Pons (tissue), 1 donor: ENCODE data around the gene EPHB1.

ENCODE experiments used
- DNase-seq: peaks from one replicate; pipeline ENCODE4 v3.0.0-alpha.2; 2016; ENCODE audit warnings: low spot score

EPHB1 gene

DNA sequence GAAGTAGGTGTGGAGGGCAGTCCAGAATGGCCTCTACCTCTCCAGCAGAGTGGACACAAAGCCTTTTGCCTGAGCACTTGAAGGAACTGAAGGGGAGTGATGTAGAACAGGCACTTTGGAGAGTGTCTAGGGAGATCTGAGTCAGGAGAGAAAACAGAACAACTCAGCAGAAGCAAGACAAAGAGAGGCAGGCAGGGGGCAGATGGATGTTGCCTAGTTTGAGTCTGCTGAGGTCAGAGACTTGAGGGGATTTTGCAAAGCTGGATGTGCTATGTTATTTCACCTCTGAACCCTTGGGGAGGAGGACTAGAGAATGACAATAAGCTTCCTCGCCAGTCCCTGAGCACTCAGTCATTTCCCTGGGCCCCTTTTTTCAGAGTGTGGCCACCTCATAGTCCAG lies 366.4 kb downstream of the EPHB1 start:
- DNase-seq = no peak

DNA sequence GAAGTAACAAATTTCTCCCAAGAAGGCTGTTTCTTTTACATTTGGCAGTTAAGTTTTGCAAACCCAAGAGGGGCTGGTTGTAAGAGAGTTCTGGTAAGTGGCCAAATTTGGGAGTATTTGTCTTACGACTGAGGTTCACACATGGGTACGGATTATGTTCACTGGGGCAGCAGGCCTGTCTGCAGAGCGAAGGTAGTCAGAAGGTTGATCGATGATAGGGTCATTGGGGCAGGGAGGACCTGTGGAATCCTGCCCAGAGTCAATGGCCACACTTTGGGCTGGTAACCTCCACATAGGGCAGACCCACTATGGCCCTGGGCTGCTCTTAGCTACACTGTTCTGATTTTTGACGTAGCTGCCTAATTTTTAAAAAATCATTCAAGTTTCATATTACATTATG lies 368.6 kb downstream of the EPHB1 start:
- no peak for DNase-seq

DNA sequence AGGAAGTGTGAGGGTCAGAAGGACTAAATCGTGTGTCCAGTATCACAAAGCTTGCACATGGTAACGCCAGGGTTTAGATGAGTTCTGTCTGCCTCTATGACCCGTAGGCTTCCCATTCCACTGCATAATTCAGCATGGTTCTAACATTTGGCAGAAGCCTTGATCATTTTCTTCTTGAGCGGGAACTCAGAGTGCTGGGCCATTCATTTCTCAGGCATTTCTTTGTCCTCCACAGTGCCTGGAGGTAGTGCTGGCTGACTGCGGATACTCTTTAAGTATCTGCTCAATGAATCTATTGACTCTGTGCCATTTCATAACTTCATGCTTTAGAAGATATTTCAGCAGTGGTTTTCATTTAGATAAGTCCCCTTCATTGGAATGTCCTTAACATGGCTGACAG lies 370.2 kb downstream of the EPHB1 start:
- no peak for DNase-seq

DNA sequence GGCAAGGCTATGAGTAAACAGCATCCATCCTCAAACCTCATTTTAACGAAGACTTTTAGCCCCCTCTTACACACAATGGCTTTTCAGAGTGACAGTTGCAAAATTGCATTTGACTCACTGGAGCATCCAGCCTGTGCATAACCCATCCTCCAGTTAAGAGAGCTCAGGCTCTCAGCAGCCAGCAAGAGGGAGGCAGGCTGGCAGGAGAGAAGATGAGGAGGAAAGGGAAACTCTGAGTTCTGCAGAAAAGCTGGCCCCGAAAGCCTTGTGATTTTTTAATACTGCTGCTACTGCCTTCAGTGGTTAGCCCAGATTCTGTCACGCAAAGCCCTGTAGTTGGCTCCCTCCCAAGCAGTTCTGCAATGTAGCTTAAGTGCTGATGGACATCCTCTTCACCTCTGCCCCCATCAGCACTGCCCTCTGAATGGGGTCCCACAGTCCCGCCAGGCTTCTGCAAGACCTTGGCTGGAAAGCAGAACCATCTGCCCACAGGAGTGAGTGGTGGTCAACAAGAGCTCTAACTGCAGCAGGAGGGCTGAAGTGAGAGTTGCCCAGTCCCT lies 371.3 kb downstream of the EPHB1 start:
- no peak for DNase-seq

DNA sequence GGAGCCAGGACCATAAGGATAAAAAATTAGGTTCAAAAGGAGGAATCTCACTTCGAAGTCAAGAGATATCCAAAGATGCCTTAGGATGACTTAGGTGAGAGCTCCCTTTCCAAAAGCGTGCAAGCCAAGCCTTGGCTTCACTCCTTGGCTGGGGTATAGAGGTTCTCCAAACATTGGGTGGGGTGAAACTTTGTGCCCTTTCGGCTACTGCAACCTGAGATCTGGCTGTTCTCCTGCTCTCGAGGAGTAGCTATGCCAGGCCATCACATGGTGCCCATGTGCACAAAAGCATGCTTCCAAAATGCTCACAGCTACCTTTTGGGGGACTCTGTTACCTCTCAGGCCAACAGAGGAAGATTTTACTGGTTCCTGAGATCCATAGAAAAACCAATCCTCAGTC lies 373.8 kb downstream of the EPHB1 start:
- DNase-seq = no peak

DNA sequence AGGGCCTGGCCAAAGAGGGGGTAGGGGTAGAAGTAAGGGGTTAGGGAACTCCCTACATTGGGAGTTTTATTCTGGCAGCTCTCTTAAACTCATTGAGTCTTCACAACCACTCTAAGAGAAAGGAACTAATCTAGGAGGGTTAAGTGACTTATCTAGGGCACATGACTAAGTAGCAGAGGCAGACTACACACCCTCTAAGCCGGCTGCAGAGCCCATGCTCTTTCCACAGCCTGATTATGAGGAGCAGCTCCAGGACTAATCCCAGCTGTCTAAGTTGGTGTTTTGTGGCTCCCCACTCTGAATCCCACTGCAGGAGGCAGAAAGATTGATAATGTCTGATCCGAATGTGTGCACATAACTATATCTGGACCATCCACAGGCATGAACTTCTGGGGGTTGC lies 374.6 kb downstream of the EPHB1 start:
- DNase-seq = no peak

DNA sequence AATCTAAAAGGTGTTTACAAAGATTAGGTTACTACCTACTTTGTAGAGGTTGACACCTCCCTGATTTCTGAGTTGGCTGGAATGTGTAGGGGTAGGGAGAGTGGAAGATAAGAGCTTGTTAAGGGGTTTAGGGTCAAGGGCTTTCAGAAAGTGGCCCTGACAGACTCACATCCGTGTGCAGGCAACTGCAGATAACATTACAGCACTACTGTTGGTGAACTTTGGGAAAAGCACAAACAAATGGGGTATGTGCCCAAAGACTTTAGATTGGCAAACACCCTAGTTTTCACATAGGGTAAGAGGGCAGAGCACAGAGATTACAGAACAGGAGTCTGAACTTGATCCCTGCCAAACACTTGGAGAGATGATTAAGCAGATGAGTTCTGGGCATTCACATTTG lies 375.7 kb downstream of the EPHB1 start:
- DNase-seq = no peak

DNA sequence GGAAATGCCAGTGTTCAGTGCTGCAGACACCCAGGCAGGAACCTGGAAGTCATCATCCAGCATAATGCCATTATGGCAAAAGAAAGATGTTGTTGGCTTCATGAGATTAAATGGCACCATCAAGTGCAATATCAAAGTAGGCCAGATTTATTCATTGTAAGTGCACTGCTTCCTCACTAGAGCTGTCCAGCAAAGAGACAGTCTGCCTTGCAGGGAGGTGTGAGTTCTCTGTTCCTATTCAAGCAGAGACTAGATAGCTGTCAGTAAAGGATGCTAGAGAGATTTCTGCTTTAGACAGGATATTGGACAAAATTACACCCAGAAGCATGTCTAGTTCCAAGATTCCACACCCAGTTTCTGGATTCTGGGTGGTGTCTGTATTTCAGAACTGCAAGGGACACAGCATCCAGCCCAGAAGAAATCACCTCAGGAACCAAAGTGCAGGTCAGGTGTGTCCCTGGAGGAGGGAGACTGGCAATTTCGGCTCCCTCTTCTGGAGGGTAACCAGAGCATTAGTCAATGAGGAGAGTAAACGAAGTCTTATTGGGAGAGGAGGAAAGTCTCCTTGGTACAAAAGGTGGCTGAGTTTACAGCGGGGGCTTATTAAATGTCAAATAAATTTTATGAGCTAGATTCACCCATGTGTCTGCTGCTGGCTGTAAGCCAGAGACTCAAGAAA lies 377.3 kb downstream of the EPHB1 start:
- no peak for DNase-seq

DNA sequence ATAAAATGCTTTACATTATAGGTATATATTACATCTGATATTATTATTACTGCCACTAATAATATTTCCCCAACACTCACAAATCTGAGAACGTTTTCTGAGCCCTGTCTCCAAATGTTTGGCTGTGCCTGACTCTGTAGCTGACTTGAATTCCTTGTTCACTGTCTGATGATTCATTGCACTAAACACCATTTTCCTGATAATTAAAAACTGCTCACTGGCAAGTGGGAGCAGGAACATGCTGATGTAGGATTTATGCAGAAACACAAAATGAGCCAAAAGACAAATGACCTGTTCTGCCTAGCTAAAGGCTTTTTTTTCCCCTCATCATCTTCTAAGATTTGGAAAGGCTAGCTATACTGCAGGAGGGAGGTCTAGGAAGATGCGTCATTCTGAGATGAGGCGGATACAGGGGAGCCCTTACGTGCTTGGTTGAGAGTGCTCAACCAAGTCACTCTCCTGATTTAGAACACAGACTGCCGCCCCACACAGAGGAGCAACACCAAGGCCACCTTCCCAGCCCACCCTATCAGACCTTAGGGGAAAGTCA lies 380.7 kb downstream of the EPHB1 start:
- DNase-seq = no peak

DNA sequence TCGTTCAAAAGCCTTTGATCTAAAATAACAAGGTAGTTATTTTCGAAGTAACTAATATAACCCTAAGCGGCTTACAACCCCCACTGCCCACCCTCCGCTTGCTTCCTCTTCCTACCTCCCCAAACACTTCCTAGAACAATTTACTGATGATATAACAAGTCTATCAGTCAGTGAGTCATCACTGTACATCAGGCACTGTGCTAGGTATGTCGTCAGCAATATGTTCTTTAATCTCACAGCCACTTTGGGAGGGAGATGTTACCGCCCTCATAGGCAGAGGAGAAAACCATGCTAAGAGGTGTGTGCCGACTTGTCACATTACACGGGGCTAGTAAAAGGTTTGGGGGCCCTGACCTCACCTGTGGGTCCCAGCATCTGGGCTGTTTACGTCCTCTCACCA lies 381.8 kb downstream of the EPHB1 start:
- no peak for DNase-seq

DNA sequence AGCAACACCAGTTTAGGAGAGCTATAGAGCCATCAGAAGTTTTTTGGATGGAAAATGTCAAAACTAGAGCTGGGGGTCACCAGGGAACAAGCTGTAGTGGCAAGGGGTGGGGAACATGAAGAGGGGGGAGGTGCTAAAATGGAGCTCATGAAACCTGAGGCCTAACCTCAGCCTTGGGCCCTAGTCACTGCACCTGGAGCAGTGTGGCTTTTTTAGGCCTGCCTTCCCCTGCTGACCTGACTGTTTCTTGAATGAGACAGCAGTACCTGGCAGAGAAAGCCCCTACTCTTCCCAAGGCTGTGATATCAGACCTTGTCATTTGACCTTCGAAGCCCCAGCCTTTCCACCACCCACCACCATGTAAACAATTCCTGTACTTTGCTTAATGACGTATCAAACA lies 383.5 kb downstream of the EPHB1 start:
- DNase-seq = no peak

DNA sequence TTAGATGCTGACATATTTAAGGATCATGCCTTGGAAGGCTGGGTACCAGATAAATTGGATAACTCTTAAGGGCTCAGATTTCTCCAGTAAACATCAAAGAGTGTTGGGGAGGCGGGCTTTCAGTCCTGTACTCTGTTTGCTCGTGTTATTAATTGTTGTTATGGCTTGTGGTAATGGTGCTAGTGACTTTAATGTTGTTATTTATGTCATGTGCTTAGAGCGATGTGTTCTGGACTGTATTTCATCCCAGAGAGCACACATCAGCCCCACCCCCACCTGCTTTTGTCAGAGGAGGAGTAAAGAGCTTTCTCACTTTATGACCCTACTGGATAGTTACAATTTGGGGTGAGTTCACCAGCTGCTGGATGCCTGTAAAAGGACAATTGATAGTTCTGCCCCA lies 386.3 kb downstream of the EPHB1 start:
- DNase-seq = no peak

DNA sequence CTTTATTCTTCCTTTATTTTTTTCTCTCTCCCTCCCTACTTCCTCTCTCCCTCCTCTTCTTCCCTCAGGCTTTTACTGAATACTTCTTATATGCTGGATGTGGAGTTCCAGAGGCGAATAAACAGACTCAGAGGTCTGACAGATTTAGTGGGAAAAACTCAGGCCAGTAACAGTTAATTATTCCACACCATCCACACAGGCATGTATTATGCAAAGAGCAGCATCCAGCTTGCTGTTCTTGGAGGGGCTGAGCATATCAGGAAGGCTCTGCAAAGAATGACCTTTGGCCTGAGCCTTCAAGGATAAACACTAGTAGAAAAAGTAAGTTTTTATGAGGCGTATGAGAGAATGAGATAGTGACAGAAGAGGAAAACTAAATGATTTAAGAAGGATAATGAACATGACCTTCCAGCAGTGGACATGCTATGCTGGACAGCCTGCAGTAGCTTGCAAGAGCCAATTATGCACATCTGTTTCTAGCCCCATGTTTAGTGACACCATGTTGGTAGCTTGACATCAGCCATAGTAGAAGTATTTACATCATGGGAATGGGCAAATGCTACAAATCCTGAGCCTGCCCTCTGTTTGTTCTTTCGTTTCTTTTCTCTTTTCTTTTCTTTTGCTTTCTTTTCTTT lies 387.4 kb downstream of the EPHB1 start:
- DNase-seq = no peak

DNA sequence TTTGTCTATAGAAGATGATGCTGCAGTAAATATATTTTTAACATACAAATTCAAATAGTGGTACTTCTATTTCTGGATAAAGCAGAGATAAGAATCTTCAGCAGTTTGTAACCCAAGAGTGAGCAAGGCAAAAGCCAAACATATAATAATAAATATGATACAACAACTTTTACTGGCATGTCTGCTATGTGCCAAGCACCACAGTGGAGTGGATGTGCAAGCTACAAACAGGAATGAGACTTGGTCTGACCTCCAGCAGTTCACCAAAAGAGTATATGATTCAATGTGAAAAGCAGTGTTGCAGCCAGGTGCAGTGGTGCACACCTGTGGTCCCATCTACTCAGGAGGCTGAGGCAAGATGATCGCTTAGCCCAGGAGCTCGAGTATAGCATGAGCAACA lies 395.6 kb downstream of the EPHB1 start:
- no peak for DNase-seq

DNA sequence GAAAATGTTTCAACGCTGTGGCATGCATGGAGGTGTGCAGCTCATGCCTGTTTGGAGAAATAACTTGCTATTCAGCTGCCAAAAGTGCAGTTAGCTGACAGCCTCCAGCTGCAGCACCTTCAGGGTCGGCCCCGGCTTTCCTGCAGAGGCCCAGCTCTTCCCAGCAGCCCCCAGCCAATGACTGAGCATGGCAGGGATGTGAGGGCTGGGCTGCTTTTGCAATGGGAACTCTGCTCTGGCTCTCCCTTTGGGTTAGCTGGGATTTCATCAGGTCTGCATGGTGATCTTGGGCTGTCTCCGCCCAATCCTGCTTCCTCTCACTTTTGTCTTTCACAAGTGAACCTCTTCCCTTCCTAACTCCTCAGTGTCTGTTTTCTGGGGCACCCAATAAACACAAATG lies 396.6 kb downstream of the EPHB1 start:
- no peak for DNase-seq

DNA sequence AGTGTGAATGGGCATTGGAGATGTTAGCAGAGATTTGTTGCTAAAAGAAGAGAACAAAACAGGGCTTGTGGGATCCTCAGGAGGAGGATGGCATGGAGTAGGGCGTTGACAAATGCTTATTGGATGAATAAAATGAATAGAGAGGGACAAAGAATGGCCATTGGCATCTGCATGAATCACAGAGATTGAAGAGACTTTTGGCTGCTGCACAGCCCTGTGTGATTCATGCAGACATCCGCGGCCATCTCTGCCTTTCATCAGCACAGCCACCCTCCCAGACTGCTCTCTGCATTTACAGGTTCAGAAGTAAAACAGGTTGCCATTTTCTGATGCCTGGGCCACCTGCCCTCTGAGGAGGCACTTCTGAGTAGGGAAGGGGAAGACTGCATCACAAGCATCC lies 397.9 kb downstream of the EPHB1 start:
- peak; percentile 66 for DNase-seq

DNA sequence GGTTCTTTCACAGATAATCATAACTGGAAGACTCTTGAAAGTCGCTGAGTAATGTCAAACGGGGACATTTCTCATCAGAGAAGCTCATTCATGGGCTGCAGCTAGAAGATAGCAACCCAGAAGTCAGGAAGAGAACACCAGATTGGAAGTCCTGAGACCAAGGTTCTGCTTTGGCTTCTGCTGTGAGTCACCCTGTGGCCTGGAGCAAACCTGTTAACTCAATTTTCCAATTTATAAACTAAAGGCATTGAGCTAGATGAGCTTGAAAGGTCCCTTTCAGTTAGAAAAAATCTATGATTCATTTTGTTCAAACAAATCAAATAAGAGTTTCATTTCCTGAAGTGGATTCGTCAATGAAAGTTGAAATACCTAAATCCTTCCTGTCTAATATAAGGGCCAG lies 402.2 kb downstream of the EPHB1 start:
- DNase-seq = no peak

DNA sequence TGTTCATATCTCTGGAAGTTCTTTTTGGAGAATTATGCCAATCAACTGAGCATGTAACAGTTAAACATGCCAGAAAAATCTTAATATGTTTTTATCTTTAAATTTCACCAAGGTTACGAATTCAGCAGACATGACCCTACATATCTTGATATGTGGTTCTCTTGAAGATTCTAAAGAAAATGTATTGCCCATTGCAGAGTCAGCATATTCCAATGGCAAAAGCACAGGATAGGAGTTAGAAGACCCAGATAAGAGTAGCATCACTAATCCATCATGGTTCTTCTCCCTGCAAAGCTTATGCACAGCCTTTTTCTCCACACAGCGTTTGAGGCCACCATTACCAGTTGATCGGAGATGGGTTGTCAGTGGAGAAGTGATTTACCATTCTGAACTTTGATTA lies 402.8 kb downstream of the EPHB1 start:
- DNase-seq = no peak

DNA sequence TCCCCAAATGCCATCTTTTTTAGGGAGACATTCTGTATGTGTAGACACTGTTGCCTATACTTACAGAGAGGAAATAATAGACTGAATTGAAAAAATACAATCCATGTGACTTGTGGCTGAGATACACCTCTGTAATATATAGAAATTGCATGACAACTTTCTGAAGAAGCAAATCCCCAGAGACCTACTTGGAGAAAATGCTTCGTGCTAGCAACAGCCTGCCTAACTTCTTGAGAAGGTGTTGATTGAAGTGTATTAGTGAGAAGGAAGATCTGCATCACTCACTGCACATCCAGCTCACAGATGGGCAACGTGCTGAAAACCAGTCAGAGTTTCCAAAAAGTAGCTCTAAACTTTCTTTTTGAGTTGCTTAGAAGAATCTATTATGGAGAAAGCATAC lies 404.1 kb downstream of the EPHB1 start:
- DNase-seq = no peak

DNA sequence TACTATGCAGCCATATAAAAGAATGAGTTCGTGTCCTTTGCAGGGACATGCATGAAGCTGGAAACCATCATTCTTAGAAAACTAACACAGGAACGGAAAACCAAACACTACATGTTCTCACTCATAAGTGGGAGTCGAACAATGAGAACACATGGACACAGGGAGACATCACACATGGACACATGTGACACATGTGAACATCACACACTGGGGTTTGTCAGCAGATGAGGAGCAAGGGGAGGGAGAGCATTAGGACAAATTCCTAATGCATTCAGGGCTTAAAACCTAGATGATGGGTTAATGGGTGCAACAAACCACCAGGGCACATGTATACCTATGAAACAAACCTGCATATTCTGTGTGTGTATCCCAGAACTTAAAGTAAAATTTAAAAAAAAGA lies 408.0 kb downstream of the EPHB1 start:
- no peak for DNase-seq

DNA sequence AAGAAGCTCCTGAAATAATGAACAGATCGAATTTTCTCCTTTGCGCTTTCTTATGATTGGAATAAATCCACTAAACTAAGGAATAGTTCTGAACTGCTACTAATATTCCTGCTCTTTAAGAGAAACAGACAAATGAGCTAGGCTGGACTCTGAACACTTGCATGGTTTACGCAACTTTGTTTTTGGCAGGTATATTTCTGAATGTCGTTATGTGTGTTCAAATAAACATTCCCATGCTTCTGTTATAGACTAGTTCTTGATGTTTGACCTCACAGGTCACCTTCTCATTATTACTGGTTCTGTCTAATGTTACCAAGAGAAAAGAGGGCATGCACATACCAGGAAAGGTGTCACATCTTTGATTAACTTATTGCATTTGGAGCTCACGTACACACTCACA lies 418.2 kb downstream of the EPHB1 start:
- no peak for DNase-seq

DNA sequence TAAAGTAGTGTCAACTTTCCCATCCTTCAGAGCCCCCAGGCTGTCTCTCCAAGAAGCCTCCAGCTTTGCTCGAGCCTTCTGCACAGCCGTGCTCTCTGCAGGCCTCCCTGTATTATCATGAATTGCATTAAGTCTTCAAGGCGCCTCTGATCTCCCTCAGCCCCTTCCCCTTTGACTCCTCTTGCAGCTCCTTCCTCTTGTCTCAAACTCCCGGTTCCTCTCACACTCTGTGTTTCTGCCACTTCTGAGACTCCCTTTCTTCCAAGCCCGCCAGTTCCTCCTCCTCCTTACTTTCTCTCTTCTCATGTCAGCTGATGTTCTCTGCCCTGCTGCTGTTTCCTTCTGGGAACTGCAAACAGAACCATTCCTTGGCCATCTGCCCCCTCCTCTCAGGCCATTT lies 418.8 kb downstream of the EPHB1 start:
- DNase-seq = no peak

DNA sequence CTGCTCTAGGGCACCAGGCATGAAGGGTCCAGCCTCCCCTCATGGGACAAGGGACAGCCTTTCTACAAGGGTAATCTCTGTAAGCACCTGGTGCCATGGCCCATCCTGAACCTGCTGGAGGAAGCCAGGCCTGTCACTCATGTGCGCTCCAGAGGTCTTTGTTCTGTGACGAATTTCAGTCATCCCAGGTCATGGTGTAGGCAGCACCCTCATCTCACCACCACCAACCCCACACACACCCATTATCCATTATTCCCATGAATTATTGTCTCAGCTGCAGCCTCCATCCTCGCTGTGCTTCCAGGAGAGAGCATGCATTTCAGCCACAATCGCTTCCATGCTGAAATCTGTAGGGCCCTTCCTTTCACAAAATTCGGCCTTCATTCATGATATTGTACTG lies 419.3 kb downstream of the EPHB1 start:
- no peak for DNase-seq

DNA sequence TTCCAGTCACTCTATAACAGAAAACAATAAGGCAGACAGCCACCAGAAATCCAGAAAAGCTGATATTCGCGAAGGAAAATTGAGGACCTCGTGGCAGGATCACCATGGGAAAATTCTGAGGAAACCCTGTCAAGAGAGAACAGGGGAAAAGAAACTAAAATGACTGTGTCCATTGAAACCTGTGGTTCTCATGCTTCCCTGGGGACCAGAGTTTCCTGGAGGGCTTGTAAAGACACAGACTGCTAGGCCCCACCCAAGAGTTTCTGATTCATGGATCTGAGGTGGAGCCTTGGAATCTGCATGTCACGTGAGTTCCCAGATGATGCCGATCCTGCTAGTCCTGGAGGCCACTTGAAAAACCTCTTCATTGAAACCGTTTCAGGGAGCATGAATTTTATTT lies 420.5 kb downstream of the EPHB1 start:
- DNase-seq = no peak
